ENCODE data around the gene NR6A1. TPM values are rescaled to one million over a fixed set of nuclear protein-coding genes. Genes with fewer than 3 reads are reported as not detected.

NR6A1 gene
- total and polyA plus RNA-seq, 2 experiments from 2014 or later: 44.2 to 139 TPM

GRCh38 chr9:124474151-124474550 is 297.0 kb downstream of the NR6A1 start (continued):
- TF ChIP-seq, protein P1, sequence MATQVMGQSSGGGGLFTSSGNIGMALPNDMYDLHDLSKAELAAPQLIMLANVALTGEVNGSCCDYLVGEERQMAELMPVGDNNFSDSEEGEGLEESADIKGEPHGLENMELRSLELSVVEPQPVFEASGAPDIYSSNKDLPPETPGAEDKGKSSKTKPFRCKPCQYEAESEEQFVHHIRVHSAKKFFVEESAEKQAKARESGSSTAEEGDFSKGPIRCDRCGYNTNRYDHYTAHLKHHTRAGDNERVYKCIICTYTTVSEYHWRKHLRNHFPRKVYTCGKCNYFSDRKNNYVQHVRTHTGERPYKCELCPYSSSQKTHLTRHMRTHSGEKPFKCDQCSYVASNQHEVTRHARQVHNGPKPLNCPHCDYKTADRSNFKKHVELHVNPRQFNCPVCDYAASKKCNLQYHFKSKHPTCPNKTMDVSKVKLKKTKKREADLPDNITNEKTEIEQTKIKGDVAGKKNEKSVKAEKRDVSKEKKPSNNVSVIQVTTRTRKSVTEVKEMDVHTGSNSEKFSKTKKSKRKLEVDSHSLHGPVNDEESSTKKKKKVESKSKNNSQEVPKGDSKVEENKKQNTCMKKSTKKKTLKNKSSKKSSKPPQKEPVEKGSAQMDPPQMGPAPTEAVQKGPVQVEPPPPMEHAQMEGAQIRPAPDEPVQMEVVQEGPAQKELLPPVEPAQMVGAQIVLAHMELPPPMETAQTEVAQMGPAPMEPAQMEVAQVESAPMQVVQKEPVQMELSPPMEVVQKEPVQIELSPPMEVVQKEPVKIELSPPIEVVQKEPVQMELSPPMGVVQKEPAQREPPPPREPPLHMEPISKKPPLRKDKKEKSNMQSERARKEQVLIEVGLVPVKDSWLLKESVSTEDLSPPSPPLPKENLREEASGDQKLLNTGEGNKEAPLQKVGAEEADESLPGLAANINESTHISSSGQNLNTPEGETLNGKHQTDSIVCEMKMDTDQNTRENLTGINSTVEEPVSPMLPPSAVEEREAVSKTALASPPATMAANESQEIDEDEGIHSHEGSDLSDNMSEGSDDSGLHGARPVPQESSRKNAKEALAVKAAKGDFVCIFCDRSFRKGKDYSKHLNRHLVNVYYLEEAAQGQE (IDR thresholded peaks at IDR 0.05; ENCODE audit: unreplicated experiment): no peak
- TF ChIP-seq POLR2AphosphoS5 (IDR thresholded peaks at IDR 0.05; ENCODE audit: low read depth) (no peak), CREB1 (CRISPR knock-in tag; IDR thresholded peaks at IDR 0.05; ENCODE audit: low read depth) (no peak), EZH2phosphoT487 (IDR thresholded peaks at IDR 0.05; ENCODE audit: unreplicated experiment) (no peak), ZNF114 (CRISPR knock-in tag; IDR thresholded peaks at IDR 0.05) (no peak), ETS1 (IDR thresholded peaks at IDR 0.05) (no peak)

DNA sequence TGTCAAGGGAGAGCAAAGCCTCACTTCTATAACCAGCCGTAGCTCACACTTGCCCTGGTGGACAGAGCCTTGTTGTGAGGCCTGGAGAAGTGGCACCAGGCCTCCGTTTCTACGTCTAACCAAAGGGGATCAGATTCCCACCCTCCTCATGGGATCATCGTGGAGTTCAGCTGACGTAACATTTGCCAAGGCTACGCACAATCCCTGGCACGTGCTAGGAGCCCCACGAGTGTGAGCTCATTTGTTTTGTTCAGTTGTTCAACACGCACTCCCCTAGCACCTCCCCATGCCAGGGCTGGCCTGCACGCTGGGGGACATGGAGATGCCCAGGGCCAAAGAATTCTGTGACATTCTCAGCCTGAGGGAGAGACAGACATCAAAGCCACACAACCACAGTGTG is 297.8 kb downstream of the NR6A1 start:
- Mint-ChIP-seq H3K4me3 (no peak overlapping the region), H3K27ac (no peak overlapping the region), H3K4me1 (peaks cover 4% of the 10 kb centered on the region), H3K9me3 (no peaks in the 10 kb centered on the region), H3K36me3 (ENCODE audit: low read depth) (no peaks in the 10 kb centered on the region), H3K27me3 (ENCODE audit: insufficient read depth, low read depth, poor library complexity) (peaks cover 18% of the 10 kb centered on the region)
- no peak overlapping the region for H3K4me3 ChIP-seq
- H3F3A ChIP-seq (replicated peaks; ENCODE audit: low read depth): 0 out of 2 replicates have a peak, but pooled peaks cover under 1% of the 10 kb centered on the region
- H4K20me1 ChIP-seq (replicated peaks; ENCODE audit: insufficient read depth): no peaks in the 10 kb centered on the region
- peaks cover 21% of the 10 kb centered on the region for H3K27me3 ChIP-seq (ENCODE audit: insufficient read depth)
- no peak overlapping the region for H2AFZ ChIP-seq
- no peaks in the 10 kb centered on the region for H3K79me2 ChIP-seq (replicated peaks; ENCODE audit: insufficient read depth)
- DNase-seq (ENCODE audit: low spot score) (no peak), ATAC-seq (no peak)
- H3K9me2 ChIP-seq (ENCODE audit: insufficient read depth): no peaks in the 10 kb centered on the region
- H3K4me1 ChIP-seq (ENCODE audit: insufficient read depth): peaks cover 2% of the 10 kb centered on the region; the same call in 1 of the 2 replicates
- TF ChIP-seq CREB1 (CRISPR knock-in tag; IDR thresholded peaks at IDR 0.05; ENCODE audit: low read depth): no peak
- TF ChIP-seq EZH2 (IDR thresholded peaks at IDR 0.05; ENCODE audit: low read depth, unreplicated experiment): no peak
- TF ChIP-seq POLR2AphosphoS5 (IDR thresholded peaks at IDR 0.05; ENCODE audit: low read depth): no peak
- no peak for TF ChIP-seq NANOG (IDR thresholded peaks at IDR 0.05; ENCODE audit: borderline replicate concordance)
- TF ChIP-seq, protein P2, sequence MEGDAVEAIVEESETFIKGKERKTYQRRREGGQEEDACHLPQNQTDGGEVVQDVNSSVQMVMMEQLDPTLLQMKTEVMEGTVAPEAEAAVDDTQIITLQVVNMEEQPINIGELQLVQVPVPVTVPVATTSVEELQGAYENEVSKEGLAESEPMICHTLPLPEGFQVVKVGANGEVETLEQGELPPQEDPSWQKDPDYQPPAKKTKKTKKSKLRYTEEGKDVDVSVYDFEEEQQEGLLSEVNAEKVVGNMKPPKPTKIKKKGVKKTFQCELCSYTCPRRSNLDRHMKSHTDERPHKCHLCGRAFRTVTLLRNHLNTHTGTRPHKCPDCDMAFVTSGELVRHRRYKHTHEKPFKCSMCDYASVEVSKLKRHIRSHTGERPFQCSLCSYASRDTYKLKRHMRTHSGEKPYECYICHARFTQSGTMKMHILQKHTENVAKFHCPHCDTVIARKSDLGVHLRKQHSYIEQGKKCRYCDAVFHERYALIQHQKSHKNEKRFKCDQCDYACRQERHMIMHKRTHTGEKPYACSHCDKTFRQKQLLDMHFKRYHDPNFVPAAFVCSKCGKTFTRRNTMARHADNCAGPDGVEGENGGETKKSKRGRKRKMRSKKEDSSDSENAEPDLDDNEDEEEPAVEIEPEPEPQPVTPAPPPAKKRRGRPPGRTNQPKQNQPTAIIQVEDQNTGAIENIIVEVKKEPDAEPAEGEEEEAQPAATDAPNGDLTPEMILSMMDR (conservative IDR thresholded peaks at IDR 0.05; ENCODE audit: low read depth in 2 of 2): no peak
- TF ChIP-seq, protein P1 (IDR thresholded peaks at IDR 0.05; ENCODE audit: unreplicated experiment): no peak
- no peak for TF ChIP-seq STAT1 (IDR thresholded peaks at IDR 0.05; ENCODE audit: unreplicated experiment)
- no peak for TF ChIP-seq ETS1 (IDR thresholded peaks at IDR 0.05)
- TF ChIP-seq ZNF114 (CRISPR knock-in tag; IDR thresholded peaks at IDR 0.05): no peak
- no peak overlapping the region for H3K27ac ChIP-seq (ENCODE audit: low read depth)
- H3K36me3 ChIP-seq (ENCODE audit: insufficient read depth): no peaks in the 10 kb centered on the region
- H3K4me2 ChIP-seq: no peak overlapping the region
